Natural killer cell (primary cell): ENCODE data around the gene LIMK1. TPM values are rescaled to one million over a fixed set of nuclear protein-coding genes. Genes with fewer than 3 reads are reported as not detected.

ENCODE experiments used
- ATAC-seq, 3 donors: fragments of 150-1000 bp in 2 of 3; fragments of 200-7000 bp in 1 of 3; cut with Tn5 transposase; 1 replicate in 1 of 3; 2 replicates in 2 of 3; pipeline ENCODE4 v1.10.0; 2021; ENCODE audit warnings: mild to moderate bottlenecking in 2 of 3, moderate library complexity in 2 of 3
- DNase-seq, 2 donors: peaks; one replicate each; pipeline versions ENCODE4 v3.0.0 to v3.0.0-alpha.2; 2013 to 2021; ENCODE audit warnings: mixed read lengths in 1 of 2
- H3K27ac ChIP-seq: one replicate; pipeline ENCODE4 v1.5.1; 2013; ENCODE audit warnings: mild to moderate bottlenecking, low read length
- H3K27me3 ChIP-seq: one replicate; pipeline ENCODE4 v1.6.1; 2013; ENCODE audit warnings: low read length; ENCODE audit not compliant: control insufficient read depth, insufficient read depth
- H3K36me3 ChIP-seq: one replicate; pipeline ENCODE4 v1.6.1; 2013; ENCODE audit warnings: low read length; ENCODE audit not compliant: control insufficient read depth, insufficient read depth
- H3K4me1 ChIP-seq: one replicate; pipeline ENCODE4 v1.6.1; 2013; ENCODE audit warnings: low read length; ENCODE audit not compliant: control insufficient read depth, insufficient read depth
- H3K4me3 ChIP-seq: one replicate; pipeline ENCODE4 v1.5.1; 2013; ENCODE audit warnings: low read length
- H3K9me3 ChIP-seq: one replicate; pipeline ENCODE4 v1.6.1; 2013; ENCODE audit warnings: low read length; ENCODE audit not compliant: control insufficient read depth, insufficient read depth
- H3K27ac Mint-ChIP-seq, 2 donors: one replicate each; pipeline ENCODE4 v1.8.0; 2022; ENCODE audit warnings: mild to moderate bottlenecking in 2 of 2, mixed read lengths in 2 of 2, moderate library complexity in 1 of 2
- H3K27me3 Mint-ChIP-seq, 2 donors: one replicate each; pipeline ENCODE4 v1.8.0; 2022; ENCODE audit warnings: low read depth in 2 of 2, mixed read lengths in 2 of 2
- H3K36me3 Mint-ChIP-seq: one replicate; pipeline ENCODE4 v1.8.0; 2022; ENCODE audit warnings: mixed read lengths
- H3K4me1 Mint-ChIP-seq, 2 donors: one replicate each; pipeline ENCODE4 v1.8.0; 2022; ENCODE audit warnings: mixed read lengths in 2 of 2
- H3K4me3 Mint-ChIP-seq: one replicate; pipeline ENCODE4 v1.8.0; 2022; ENCODE audit warnings: mild to moderate bottlenecking, moderate library complexity, mixed read lengths
- H3K9me3 Mint-ChIP-seq, 2 donors: one replicate each; pipeline ENCODE4 v1.8.0; 2022; ENCODE audit warnings: mixed read lengths in 2 of 2
- CTCF ChIP-seq: fragments of 200-600 bp; IDR thresholded peaks from one replicate; pipeline ENCODE4 v1.8.0; 2022; ENCODE audit warnings: antibody characterized with exemption
- WGBS: methylation state at CpG from one replicate; pipeline ENCODE4 v1.1.7; 2013; ENCODE audit warnings: missing lambda C conversion rate; ENCODE audit not compliant: insufficient coverage; 5-methylcytosine and 5-hydroxymethylcytosine counted together
- intact Hi-C: fragments of 100-400 bp; cut with micrococcal nuclease; formaldehyde crosslinking; loops from one replicate; pipeline ENCODE4 v1.14.2; 2022
- total RNA-seq, 4 donors: library from RNA; stranded (reverse); fragments of 120-200 nt in 1 of 4; gene quantifications; one replicate each; pipeline versions ENCODE4 v1.2.3 to v1.2.4, GENCODE V29; 2013 to 2022

Gene LIMK1
- total RNA-seq, 3 donors from 2014 or later (not counting 1 experiment from before 2014, with no cell fraction given), result 54.0 to 66.0 (median 55.0) TPM

- ATAC-seq, result no peak
- over 99% methylated on average over 6 of the region's 6 CpGs for WGBS
- no peak for DNase-seq
- Histone ChIP-seq H3K4me1 (no peaks in the 10 kb centered on the region), H3K27me3 (no peaks in the 10 kb centered on the region), H3K9me3 (no peaks in the 10 kb centered on the region), H3K27ac (no peak overlapping the region), H3K36me3 (peaks cover 61% of the 10 kb centered on the region), H3K4me3 (no peak overlapping the region)
- TF ChIP-seq CTCF, result no peak
- Mint-ChIP-seq H3K9me3 (no peaks in the 10 kb centered on the region), H3K27me3 (no peaks in the 10 kb centered on the region), H3K27ac (no peak overlapping the region), H3K4me3 (no peak overlapping the region), H3K4me1 (peaks cover 0 to 2% of the 10 kb centered on the region in 2 donors), H3K36me3 (no peaks in the 10 kb centered on the region)
- intact Hi-C loops, result no loop called here
Measured at GRCh38 chr7:74103219-74103772, 19.7 kb downstream of the LIMK1 start.

GRCh38 chr7:74104702-74105101 lies 21.1 kb downstream of the LIMK1 start:
- intact Hi-C loops, result no loop called here
- TF ChIP-seq CTCF, result no peak
- Mint-ChIP-seq H3K4me3 (no peak overlapping the region), H3K27ac (no peak overlapping the region), H3K9me3 (no peaks in the 10 kb centered on the region), H3K4me1 (no peaks in the 10 kb centered on the region), H3K27me3 (no peaks in the 10 kb centered on the region), H3K36me3 (no peaks in the 10 kb centered on the region)
- DNase-seq (no peak), ATAC-seq (no peak)
- Histone ChIP-seq H3K4me1 (no peaks in the 10 kb centered on the region), H3K9me3 (no peaks in the 10 kb centered on the region), H3K36me3 (peaks cover 64% of the 10 kb centered on the region), H3K4me3 (no peak overlapping the region), H3K27me3 (no peaks in the 10 kb centered on the region), H3K27ac (no peak overlapping the region)
- WGBS, result 96% methylated on average over 8 of the region's 8 CpGs

- ATAC-seq (no peak), DNase-seq (no peak)
- H3K36me3 Mint-ChIP-seq, result no peaks in the 10 kb centered on the region
- Histone ChIP-seq H3K27me3 (no peaks in the 10 kb centered on the region), H3K4me1 (no peaks in the 10 kb centered on the region), H3K4me3 (no peak overlapping the region), H3K9me3 (no peaks in the 10 kb centered on the region), H3K36me3 (peaks cover 68% of the 10 kb centered on the region), H3K27ac (no peak overlapping the region)
- H3K9me3 Mint-ChIP-seq, result no peaks in the 10 kb centered on the region
- no peak overlapping the region for H3K4me3 Mint-ChIP-seq
- 97% methylated on average over 11 of the region's 11 CpGs for WGBS
- intact Hi-C loops, result no loop called here
- no peaks in the 10 kb centered on the region for H3K4me1 Mint-ChIP-seq
- H3K27ac Mint-ChIP-seq, result no peak overlapping the region
- TF ChIP-seq CTCF, result no peak
- H3K27me3 Mint-ChIP-seq, result no peaks in the 10 kb centered on the region
Measured at GRCh38 chr7:74105992-74106391, 22.4 kb downstream of the LIMK1 start.

- peaks cover 68% of the 10 kb centered on the region for H3K36me3 ChIP-seq
- Mint-ChIP-seq H3K27me3 (no peaks in the 10 kb centered on the region), H3K4me1 (no peaks in the 10 kb centered on the region)
Measured at GRCh38 chr7:74106846-74107245, 23.2 kb downstream of the LIMK1 start.

More at GRCh38 chr7:74106846-74107245, 23.2 kb downstream of the LIMK1 start:
- Histone ChIP-seq H3K9me3 (no peaks in the 10 kb centered on the region), H3K27me3 (no peaks in the 10 kb centered on the region), H3K4me3 (no peak overlapping the region), H3K27ac (no peak overlapping the region), H3K4me1 (no peaks in the 10 kb centered on the region)
- intact Hi-C loops, result no loop called here
- no peak for DNase-seq
- Mint-ChIP-seq H3K4me3 (no peak overlapping the region), H3K9me3 (no peaks in the 10 kb centered on the region), H3K27ac (no peak overlapping the region), H3K36me3 (no peaks in the 10 kb centered on the region)
- ATAC-seq, result no peak
- TF ChIP-seq CTCF, result no peak
- 97% methylated on average over 18 of the region's 18 CpGs for WGBS
